Measurements from ENCODE around the gene ANKS1B.

- TF ChIP-seq GATA2 (IDR thresholded peaks at IDR 0.05; ENCODE audit: low read depth, low read length) = no peak
- no peak for TF ChIP-seq GATA3 (IDR thresholded peaks at IDR 0.05; ENCODE audit: low read depth, low read length)
Measured at GRCh38 chr12:99758997-99759396, 225.7 kb downstream of the ANKS1B start.

Measured in SH-SY5Y (cell line).